SH-SY5Y (cell line): Measurements from ENCODE around the gene CCL22.

Source experiments
- GATA2 ChIP-seq: IDR thresholded peaks from 2 replicates; pipeline ENCODE4 v1.6.1; 2011; ENCODE audit warnings: mild to moderate bottlenecking, low read depth, low read length
- GATA3 ChIP-seq: IDR thresholded peaks from 2 replicates; pipeline ENCODE4 v1.6.1; 2011; ENCODE audit warnings: low read depth, mild to moderate bottlenecking, low read length, moderate library complexity

- TF ChIP-seq GATA2 (no peak), GATA3 (no peak)
These were observed at the start of gene CCL22 for GRCh38 chr16:57358527-57359095.
